Skeletal muscle satellite cell (primary cell): ENCODE measurements around the gene PSG5.
"Not testable (repeated sequence)": the region's sequence is repeated elsewhere in the genome, so short reads cannot be mapped to it uniquely, and the experiment has no call there.

Experiments
- H3K27me3 ChIP-seq: 2 replicates; pipeline ENCODE4 v1.7.0; 2013; ENCODE audit warnings: low read length; ENCODE audit not compliant: control insufficient read depth, insufficient read depth
- H3K36me3 ChIP-seq: 2 replicates; pipeline ENCODE4 v1.7.0; 2013; ENCODE audit warnings: mild to moderate bottlenecking, control low read depth, low read length; ENCODE audit not compliant: insufficient read depth
- H3K4me1 ChIP-seq: 2 replicates; pipeline ENCODE4 v1.7.0; 2013; ENCODE audit warnings: low read length; ENCODE audit not compliant: control insufficient read depth, insufficient read depth
- H3K4me2 ChIP-seq: 2 replicates; pipeline ENCODE4 v1.7.0; 2013; ENCODE audit warnings: mild to moderate bottlenecking, low read length
- H3K4me3 ChIP-seq: 2 replicates; pipeline ENCODE4 v1.7.0; 2013; ENCODE audit warnings: low read length
- H3K9ac ChIP-seq: 2 replicates; pipeline ENCODE4 v1.7.0; 2013; ENCODE audit warnings: mild to moderate bottlenecking, low read depth, low read length, moderate library complexity
- H3K9me3 ChIP-seq: replicated peaks from 2 replicates; pipeline ENCODE4 v1.7.0; 2013; ENCODE audit warnings: mild to moderate bottlenecking, control low read depth, low read length

Gene PSG5

GRCh38 chr19:43205471-43206105 is 19.3 kb upstream of the PSG5 start, which contains the start of gene PSG4:
PSG4 (minus strand) TSS chr19:43205638; CDS start chr19:43205536, 102 bp downstream.
- H3K9me3 ChIP-seq, H3K36me3 ChIP-seq, H3K27me3 ChIP-seq: not testable (repeated sequence)
- Histone ChIP-seq H3K9ac (peak within 1 kb of the TSS; percentile 35), H3K4me2 (peak within 1 kb of the TSS; percentile 67), H3K4me3 (peak within 1 kb of the TSS; percentile 34), H3K4me1 (peaks cover 24% of the 10 kb centered on the region)

DNA sequence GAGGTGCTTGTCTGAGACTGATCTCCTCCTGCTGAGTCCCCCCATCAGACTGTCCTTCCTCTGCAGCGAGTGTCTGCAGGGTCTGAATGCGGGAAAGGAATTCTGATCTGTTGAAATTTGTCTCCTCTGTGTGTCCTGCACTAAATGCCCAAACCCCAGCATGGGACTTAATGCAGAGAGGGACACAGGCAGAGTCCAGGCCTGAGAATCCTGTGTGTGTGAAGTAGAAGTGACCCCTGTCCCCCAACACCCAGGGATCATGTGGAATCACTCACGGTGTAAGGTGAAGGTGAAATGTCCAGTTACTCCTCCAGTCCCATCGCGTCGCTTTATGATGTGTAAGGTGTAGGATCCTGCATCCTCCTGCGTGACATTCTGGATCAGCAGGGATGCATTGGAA is 17.3 kb upstream of the PSG5 start:
- H3K9ac ChIP-seq, H3K4me3 ChIP-seq, H3K27me3 ChIP-seq, H3K9me3 ChIP-seq, H3K36me3 ChIP-seq, H3K4me2 ChIP-seq: not testable (repeated sequence)
- H3K4me1 ChIP-seq, result peaks cover 24% of the 10 kb centered on the region

DNA sequence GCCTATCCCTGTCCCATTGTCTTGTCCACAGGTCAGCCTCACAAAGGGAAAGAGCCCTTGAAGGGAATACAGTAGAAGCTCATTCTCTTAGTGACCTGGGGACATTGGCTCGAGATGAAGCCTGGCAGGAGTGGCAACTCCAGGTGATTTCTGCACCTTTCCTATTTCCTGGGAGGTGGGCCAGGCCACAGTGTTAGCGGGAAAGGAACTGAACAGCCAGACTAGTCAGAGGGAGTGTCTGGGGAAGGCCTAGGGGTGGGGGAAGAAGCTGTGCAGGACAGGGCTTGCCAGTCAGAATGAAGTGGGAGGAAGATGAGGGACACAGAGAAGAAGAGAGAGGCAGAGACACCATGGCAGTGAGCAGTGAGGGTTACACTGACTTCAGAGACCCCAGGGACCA is 15.6 kb upstream of the PSG5 start:
- not testable (repeated sequence) for H3K4me3 ChIP-seq, H3K9me3 ChIP-seq, H3K27me3 ChIP-seq, H3K4me2 ChIP-seq, H3K36me3 ChIP-seq
- H3K9ac ChIP-seq, result peak overlapping the region; percentile 71
- peaks cover 24% of the 10 kb centered on the region for H3K4me1 ChIP-seq

DNA sequence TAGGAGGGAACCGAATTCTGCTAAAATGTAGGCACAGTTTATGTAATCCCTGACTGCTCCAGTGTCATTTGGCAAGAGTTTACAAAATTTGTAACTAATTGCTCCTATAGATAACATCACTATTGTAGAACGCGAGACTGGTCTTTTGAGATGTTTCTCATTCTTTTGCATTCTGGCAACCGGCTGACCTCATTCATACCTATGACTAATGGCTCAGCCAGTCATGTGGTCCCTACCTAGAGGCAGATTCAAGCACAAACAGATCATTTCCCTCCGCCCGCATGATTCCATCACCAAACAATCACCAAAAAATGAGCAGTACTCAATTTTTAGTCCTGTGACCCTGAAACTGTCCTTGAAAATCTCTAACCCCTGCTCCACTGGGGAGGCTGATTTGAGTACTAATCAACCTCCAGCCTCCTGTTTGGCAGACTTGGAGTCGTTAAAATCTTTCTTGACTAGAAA is 15.0 kb upstream of the PSG5 start:
- not testable (repeated sequence) for H3K9me3 ChIP-seq, H3K4me3 ChIP-seq, H3K27me3 ChIP-seq, H3K36me3 ChIP-seq
- Histone ChIP-seq H3K9ac (peak overlapping the region; percentile 71), H3K4me1 (peaks cover 24% of the 10 kb centered on the region), H3K4me2 (peak overlapping the region; percentile 55)

DNA sequence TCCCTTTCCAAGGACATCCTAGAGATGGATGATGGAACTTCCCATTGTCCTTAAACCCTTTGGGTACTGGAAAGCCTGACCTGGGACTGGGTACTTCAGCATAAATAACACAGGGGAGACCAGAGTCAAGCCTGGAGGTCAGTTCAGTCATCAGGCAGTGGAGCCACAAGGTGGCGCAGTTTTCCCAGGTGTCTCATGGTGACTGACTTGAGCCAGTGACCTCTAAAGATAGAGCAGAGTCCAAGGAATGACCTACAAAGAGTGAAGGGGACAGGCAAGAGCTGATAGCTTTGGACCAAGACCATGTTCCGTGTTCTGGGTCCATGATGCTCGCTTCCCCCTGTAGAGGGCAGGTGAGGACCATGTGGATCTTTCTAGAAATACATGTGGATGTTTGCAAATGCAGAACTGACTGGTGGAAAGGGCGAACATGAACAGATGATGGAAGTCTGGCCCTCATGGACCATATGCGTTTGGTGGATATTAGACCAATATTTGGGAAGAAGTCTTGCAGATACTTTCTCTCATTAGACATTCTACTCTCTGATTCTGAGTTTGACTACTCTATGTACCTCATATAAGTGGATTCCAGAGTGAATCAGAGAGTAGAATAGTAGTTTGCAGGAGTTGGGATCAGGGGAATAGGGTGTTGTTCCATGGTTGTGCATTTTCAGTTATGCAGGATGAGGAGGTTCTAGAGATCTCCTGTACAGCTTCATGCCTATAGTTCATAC is 12.5 kb upstream of the PSG5 start:
- H3K36me3 ChIP-seq, H3K4me3 ChIP-seq: not testable (repeated sequence)

DNA sequence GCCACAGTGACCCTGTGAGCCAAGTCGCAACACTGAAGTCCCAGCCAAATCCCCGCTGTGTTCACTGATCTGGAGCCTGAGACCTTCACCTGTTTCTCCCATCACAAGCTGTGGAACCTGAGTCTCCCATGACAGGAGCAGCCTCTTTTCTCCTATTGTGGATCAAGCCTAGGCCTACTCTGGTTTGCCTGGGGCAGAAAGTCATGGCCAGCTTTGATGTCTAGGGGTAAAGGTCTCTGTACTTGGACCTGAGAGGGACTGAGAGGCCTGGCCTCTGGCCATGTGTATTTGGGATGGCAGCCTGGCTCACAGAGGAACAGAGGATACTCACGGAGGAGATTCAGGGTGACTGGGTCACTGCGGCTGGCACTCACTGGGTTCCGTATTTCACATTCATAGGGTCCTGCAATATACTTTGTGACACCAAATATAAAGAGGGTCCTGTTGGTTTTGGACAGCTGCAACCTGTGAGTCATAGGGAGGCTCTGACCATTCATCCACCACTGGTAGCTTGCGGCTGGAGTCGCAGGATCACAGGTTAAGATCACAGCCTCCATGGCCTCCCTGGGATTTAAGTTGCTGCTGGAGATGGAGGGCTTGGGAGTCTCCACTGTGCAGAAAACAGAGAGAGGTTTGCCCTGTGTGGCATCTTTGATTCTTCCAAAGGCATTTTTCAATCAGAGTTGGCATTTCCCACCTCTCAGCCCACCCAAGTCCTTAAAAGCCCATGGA is 11.5 kb upstream of the PSG5 start:
- H3K4me1 ChIP-seq, result peaks cover 17% of the 10 kb centered on the region
- not testable (repeated sequence) for H3K9me3 ChIP-seq, H3K27me3 ChIP-seq, H3K4me2 ChIP-seq, H3K36me3 ChIP-seq, H3K9ac ChIP-seq, H3K4me3 ChIP-seq

More for the DNA sequence above, 12.5 kb upstream of the PSG5 start:
- H3K4me1 ChIP-seq, result peaks cover 19% of the 10 kb centered on the region
- H3K9ac ChIP-seq, H3K9me3 ChIP-seq, H3K27me3 ChIP-seq, H3K4me2 ChIP-seq: not testable (repeated sequence)

- not testable (repeated sequence) for H3K36me3 ChIP-seq, H3K4me1 ChIP-seq
These were observed 8.1 kb upstream of the PSG5 start for GRCh38 chr19:43194397-43194796.

GRCh38 chr19:43192381-43193155 is 6.2 kb upstream of the PSG5 start:
- H3K36me3 ChIP-seq, H3K9me3 ChIP-seq, H3K9ac ChIP-seq, H3K4me1 ChIP-seq, H3K4me2 ChIP-seq, H3K4me3 ChIP-seq, H3K27me3 ChIP-seq: not testable (repeated sequence)

More at GRCh38 chr19:43194397-43194796, 8.1 kb upstream of the PSG5 start:
- H3K4me3 ChIP-seq, H3K9ac ChIP-seq, H3K27me3 ChIP-seq, H3K4me2 ChIP-seq, H3K9me3 ChIP-seq: not testable (repeated sequence)

DNA sequence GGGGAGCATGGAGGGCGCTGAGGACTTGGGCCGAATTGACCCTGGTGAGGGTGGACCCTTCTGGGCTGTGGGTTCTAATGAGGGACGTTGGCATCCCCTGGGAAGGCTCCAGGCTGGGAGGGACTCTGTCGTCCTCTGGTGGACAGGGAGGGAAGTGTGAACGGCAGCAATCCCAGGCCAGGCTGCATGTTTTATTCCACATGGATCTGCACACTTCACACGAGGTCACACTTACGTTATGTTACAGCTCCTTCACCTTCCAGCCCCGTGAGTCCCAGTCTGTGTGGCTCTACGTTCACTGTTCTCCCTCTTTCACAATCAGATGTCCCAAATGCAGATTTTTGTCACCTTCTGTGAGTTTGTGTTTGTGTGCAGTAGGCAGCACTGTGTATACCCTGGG is 1.8 kb upstream of the PSG5 start:
- H3K36me3 ChIP-seq, H3K4me1 ChIP-seq, H3K9me3 ChIP-seq, H3K27me3 ChIP-seq, H3K4me3 ChIP-seq, H3K4me2 ChIP-seq, H3K9ac ChIP-seq: not testable (repeated sequence)

- H3K4me3 ChIP-seq, H3K36me3 ChIP-seq, H3K27me3 ChIP-seq, H3K9me3 ChIP-seq: not testable (repeated sequence)
- Histone ChIP-seq H3K4me2 (peak overlapping the region; percentile 46), H3K9ac (peak overlapping the region; percentile 65), H3K4me1 (peaks cover 25% of the 10 kb centered on the region)
These were observed 4.2 kb downstream of the PSG5 start for GRCh38 chr19:43181869-43182771.
